Right lobe of liver (tissue), 6 donors: ENCODE results near the gene USP37. TPM values are rescaled to one million over a fixed set of nuclear protein-coding genes. Genes with fewer than 3 reads are reported as not detected.

Experiments
- ATAC-seq, 4 donors: fragments of 200-7000 bp; cut with Tn5 transposase; one replicate each; pipeline ENCODE4 v1.9.1; 2020; ENCODE audit warnings: mild to moderate bottlenecking in 4 of 4, moderate library complexity in 4 of 4
- DNase-seq, 3 donors: peaks; one replicate each; pipeline ENCODE4 v3.0.0-alpha.2; 2020
- H3K27ac ChIP-seq, 3 donors: fragments of 200-600 bp; one replicate each; pipeline ENCODE4 v1.8.0; 2022
- H3K27me3 ChIP-seq, 2 donors: fragments of 200-600 bp; one replicate each; pipeline ENCODE4 v1.8.0; 2022
- H3K36me3 ChIP-seq, 4 donors: fragments of 200-600 bp; sonication (generic) in 1 of 4; one replicate each; pipeline versions ENCODE4 v1.5.1 to v1.8.0; 2017 to 2022; ENCODE audit warnings: control low read depth in 1 of 4
- H3K4me1 ChIP-seq, 4 donors: fragments of 200-600 bp; sonication (generic) in 1 of 4; one replicate each; pipeline versions ENCODE4 v1.5.1 to v1.8.0; 2017 to 2022; ENCODE audit warnings: control low read depth in 1 of 4
- H3K4me3 ChIP-seq, 3 donors: fragments of 200-600 bp; one replicate each; pipeline ENCODE4 v1.8.0; 2022
- H3K9me3 ChIP-seq, 4 donors: fragments of 200-600 bp; sonication (generic) in 1 of 4; one replicate each; pipeline versions ENCODE4 v1.5.1 to v1.8.0; 2017 to 2022; ENCODE audit warnings: control low read depth in 1 of 4
- CTCF ChIP-seq, 4 donors: fragments of 200-600 bp in 3 of 4; fragments of 450-650 bp in 1 of 4; IDR thresholded peaks; one replicate each; pipeline versions ENCODE4 v1.5.1 to v1.8.0; 2016 to 2022; ENCODE audit warnings: antibody characterized with exemption in 4 of 4, mild to moderate bottlenecking in 2 of 4
- POLR2A ChIP-seq: fragments of 450-650 bp; IDR thresholded peaks from one replicate; pipeline ENCODE4 v1.6.1; 2017; ENCODE audit warnings: antibody characterized with exemption, mild to moderate bottlenecking
- WGBS: methylation state at CpG from one replicate; pipeline ENCODE4 v1.1.6; 2018; ENCODE audit warnings: low coverage, low lambda C conversion rate; ENCODE audit not compliant: insufficient coverage; ENCODE audit errors: missing lambda C conversion rate; 5-methylcytosine and 5-hydroxymethylcytosine counted together
- intact Hi-C, 2 donors: fragments of 100-400 bp; cut with DNase I; formaldehyde crosslinking; loops; one replicate each; pipeline versions ENCODE4 v1.11.2 to v1.14.1; 2022
- total RNA-seq, 6 experiments: library from RNA; depleted of rRNA in 2 of 6; stranded (reverse); fragments of >200 nt in 2 of 6; fragmentation: NEBNext Ultra II Directional in 3 of 6; extraction: Animal tissue kit (Norgen Biotek cat#: 25700) in 3 of 6; gene quantifications; one replicate each; pipeline versions ENCODE4 v1.1.0 to v1.2.4, GENCODE V29; 2016 to 2023
- donor health status: DM: no; HTN: yes; CAD: no.
- donor health status: DM: no; HTN: no; CAD: no.
- donor health status: DM: no; HTN: no; CAD: no.
- donor health status: DM: no; HTN: yes; CAD: no.
- donor health status: DM: no; HTN: yes; CAD: no.

Gene USP37
- total RNA-seq, 6 experiments from 2014 or later = 4.8 to 8.9 (median 6.7) TPM

- no peak for TF ChIP-seq POLR2A
- TF ChIP-seq CTCF (IDR thresholded peaks at IDR 0.05) = no peak
- peaks cover 0 to 12% (median 0%) of the 10 kb centered on the region in 4 donors for H3K4me1 ChIP-seq
- H3K9me3 ChIP-seq = no peaks in the 10 kb centered on the region
- DNase-seq = no peak
- no peak overlapping the region for H3K4me3 ChIP-seq
- H3K27ac ChIP-seq = no peak overlapping the region
- no peaks in the 10 kb centered on the region for H3K27me3 ChIP-seq
- WGBS = 89% methylated on average over 3 of the region's 9 CpGs
- intact Hi-C loops = no loop called here
- no peak for ATAC-seq
- H3K36me3 ChIP-seq = peaks cover 0 to 6% (median 0%) of the 10 kb centered on the region in 4 donors
These were observed 145.6 kb downstream of the USP37 start for GRCh38 chr2:218422403-218423086.

- Histone ChIP-seq H3K27ac (no peak overlapping the region), H3K4me3 (no peak overlapping the region), H3K4me1 (peaks cover 0 to 12% (median 0%) of the 10 kb centered on the region in 4 donors), H3K9me3 (no peaks in the 10 kb centered on the region), H3K27me3 (no peaks in the 10 kb centered on the region), H3K36me3 (peaks cover 0 to 6% (median 0%) of the 10 kb centered on the region in 4 donors)
- TF ChIP-seq POLR2A (no peak), CTCF (IDR thresholded peaks at IDR 0.05) (no peak)
- no peak for DNase-seq
- intact Hi-C loops = no loop called here
- no peak for ATAC-seq
- 85% methylated on average over 2 of the region's 2 CpGs for WGBS
These were observed 147.1 kb downstream of the USP37 start for GRCh38 chr2:218421027-218421426.

- no peaks in the 10 kb centered on the region for H3K36me3 ChIP-seq
- peak; percentile 6 to 23 (median 16) for ATAC-seq
- H3K27ac ChIP-seq = peak overlapping the region in 2 of 3 donors; percentile 59 to 89
- peaks cover 0 to 12% (median 0%) of the 10 kb centered on the region in 4 donors for H3K4me1 ChIP-seq
- peak overlapping the region; percentile 25 to 69 (median 57) for H3K4me3 ChIP-seq
- no peaks in the 10 kb centered on the region for H3K9me3 ChIP-seq
- TF ChIP-seq CTCF (IDR thresholded peaks at IDR 0.05) (no peak), POLR2A (no peak)
- intact Hi-C loops = no loop called here
- no peak for DNase-seq
- H3K27me3 ChIP-seq = no peaks in the 10 kb centered on the region
- 53% methylated on average over 3 of the region's 7 CpGs for WGBS
These were observed 148.4 kb downstream of the USP37 start for GRCh38 chr2:218419630-218420216.

DNA sequence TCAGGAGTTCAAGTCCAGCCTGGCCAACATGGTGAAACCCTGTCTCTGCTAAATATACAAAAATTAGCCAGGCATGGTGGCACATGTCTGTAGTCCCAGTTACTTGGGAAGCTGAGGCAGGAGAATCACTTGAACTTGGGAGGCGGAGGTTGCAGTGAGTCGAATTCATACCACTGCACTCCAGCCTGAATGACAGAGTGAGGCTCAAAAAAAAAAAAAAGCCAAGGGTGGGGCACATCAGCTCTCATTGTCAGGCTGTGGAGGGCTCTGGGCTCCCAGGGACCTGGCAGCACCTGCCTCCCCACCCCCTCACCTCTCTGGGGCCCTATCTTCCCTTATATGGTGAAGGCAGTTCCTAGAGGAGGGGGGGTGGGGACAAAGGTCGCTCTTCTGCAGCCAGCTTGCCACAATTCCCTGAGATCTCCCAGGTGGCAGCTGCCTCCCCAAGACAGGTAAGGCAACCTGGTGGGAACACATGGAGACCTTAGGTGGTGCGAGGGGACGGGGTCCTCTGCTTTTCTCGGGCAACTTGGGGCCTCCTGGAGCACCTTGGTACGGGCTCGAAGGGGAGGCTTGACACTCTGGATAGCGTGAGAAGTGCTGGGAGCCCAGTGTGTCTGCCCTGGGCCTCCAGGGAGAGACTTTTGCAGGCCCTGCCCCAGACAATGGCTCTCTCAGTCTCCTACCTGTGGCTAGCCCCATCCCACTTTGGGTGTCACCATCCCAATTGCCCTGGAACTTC lies 149.3 kb downstream of the USP37 start, which contains the start of gene VIL1:
VIL1 (plus strand) TSS at position 407 of the 742 bp plus-strand sequence. CDS start 4,656 bp downstream, outside the sequence.
- WGBS = 60% methylated on average over 3 of the region's 9 CpGs
- DNase-seq (peak in 2 of 3 donors; percentile 56 to 83), ATAC-seq (peak; percentile 94 to 97 (median 96))
- Histone ChIP-seq H3K4me1 (peaks cover 0 to 12% (median 0%) of the 10 kb centered on the region in 4 donors), H3K9me3 (no peaks in the 10 kb centered on the region), H3K27ac (peak within 1 kb of the TSS in 2 of 3 donors; percentile 59 to 89), H3K27me3 (no peaks in the 10 kb centered on the region), H3K4me3 (peak within 1 kb of the TSS; percentile 25 to 69 (median 57)), H3K36me3 (no peaks in the 10 kb centered on the region)
- TF ChIP-seq CTCF (IDR thresholded peaks at IDR 0.05) = no peak
- TF ChIP-seq POLR2A = no peak
- intact Hi-C loops = no loop called here
